ENCODE results near the gene APBA1. TPM values are rescaled to one million over a fixed set of nuclear protein-coding genes. Genes with fewer than 3 reads are reported as not detected.

APBA1 gene
- polyA plus RNA-seq, 1 of the 3 experiments (the other 2 are of a cell fraction), result 3.1 TPM

DNA sequence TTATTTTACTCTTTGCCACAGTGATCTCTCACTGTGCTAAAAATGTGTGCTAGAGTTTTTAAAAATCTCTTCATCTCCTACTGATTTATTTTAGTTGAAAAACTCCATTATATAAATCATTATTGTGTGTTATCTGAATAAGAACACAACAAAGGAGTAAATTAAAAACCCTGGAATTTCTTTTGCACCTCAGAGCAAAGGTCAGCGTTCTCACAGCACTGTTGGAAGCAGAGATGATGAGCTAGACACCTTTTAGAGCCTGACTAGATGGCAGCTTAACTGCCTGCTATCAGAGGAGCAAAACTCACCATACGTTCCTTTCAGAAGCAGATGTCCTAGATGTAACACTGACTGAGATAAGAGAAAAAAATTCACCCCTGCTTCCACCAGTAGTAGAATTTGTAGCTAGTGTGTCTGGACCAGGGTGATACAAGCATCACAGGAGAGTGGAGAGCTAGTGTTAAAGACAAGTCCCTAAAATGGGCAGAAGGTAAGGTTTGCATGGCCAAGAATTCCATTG is 200.0 kb downstream of the APBA1 start (continued):
- TF ChIP-seq, protein P1, sequence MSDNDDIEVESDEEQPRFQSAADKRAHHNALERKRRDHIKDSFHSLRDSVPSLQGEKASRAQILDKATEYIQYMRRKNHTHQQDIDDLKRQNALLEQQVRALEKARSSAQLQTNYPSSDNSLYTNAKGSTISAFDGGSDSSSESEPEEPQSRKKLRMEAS (IDR thresholded peaks at IDR 0.05; ENCODE audit: low read depth), result no peak
- no peak for TF ChIP-seq MEF2A (IDR thresholded peaks at IDR 0.05; ENCODE audit: borderline replicate concordance, low read depth)
- TF ChIP-seq RFX5 (IDR thresholded peaks at IDR 0.05; ENCODE audit: low read length), result no peak
- TF ChIP-seq CHD2 (IDR thresholded peaks at IDR 0.05; ENCODE audit: low read length, partially characterized antibody), result no peak
- no peak for TF ChIP-seq SIN3A (IDR thresholded peaks at IDR 0.05; ENCODE audit: borderline replicate concordance, low read depth, low read length)
- TF ChIP-seq FOXM1 (IDR thresholded peaks at IDR 0.05; ENCODE audit: low read depth), result no peak
- TF ChIP-seq RXRA (IDR thresholded peaks at IDR 0.05; ENCODE audit: borderline replicate concordance, low read depth), result no peak

DNA sequence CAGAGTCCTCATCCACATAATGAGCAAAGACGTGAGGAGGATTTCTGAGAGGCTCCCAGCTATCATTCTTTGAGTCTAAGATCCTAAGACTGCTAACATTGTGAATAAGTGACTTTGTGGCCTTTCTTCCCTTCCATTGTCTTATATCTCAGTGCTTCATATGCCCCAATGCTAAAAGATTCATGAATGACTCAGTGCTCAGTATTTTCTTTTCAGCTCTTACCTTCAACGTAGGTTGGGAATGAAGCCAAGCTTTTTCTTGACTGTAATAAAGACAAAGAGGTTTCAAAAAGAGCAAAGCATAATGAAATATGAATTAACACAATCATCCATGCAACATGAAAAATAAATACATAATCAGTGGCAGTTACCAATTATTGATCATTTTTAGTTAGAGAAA is 200.7 kb downstream of the APBA1 start:
- H3K9ac ChIP-seq, result no peak overlapping the region
- H3K4me1 ChIP-seq (ENCODE audit: control insufficient read depth in 1 of 2, insufficient read depth in 2 of 2, low read depth in 1 of 2, low read length in 1 of 2), result peaks cover 0 to 5% of the 10 kb centered on the region in 2 experiments; a peak in 2 of 4 replicates
- whole genome bisulfite sequencing (ENCODE audit: low lambda C conversion rate), result 57% methylated on average over 2 of the region's 2 CpGs
- H3K36me3 ChIP-seq (replicated peaks in 1 of 2; ENCODE audit: control insufficient read depth in 1 of 2, insufficient read depth in 2 of 2, low read length in 1 of 2), result no peaks in the 10 kb centered on the region
- POLR2A ChIA-PET, result no interaction called here
- H4K20me1 ChIP-seq (ENCODE audit: insufficient read depth), result no peaks in the 10 kb centered on the region
- H3K79me2 ChIP-seq (ENCODE audit: insufficient read depth), result no peaks in the 10 kb centered on the region
- H3K9me3 ChIP-seq, result no peaks in the 10 kb centered on the region
- no peak overlapping the region for H2AFZ ChIP-seq (ENCODE audit: low read depth)
- CTCF ChIA-PET, result interaction anchor here (0.6 kb wide), 1 partner anchor 263 kb away, joined by 3 read pairs; no protein-coding TSS in a partner anchor
- no peaks in the 10 kb centered on the region for H3F3A ChIP-seq (replicated peaks; ENCODE audit: insufficient read depth)
- H3K4me3 ChIP-seq (ENCODE audit: low read depth in 2 of 2, low read length in 1 of 2), result no peak overlapping the region
- TF ChIP-seq, protein P2, sequence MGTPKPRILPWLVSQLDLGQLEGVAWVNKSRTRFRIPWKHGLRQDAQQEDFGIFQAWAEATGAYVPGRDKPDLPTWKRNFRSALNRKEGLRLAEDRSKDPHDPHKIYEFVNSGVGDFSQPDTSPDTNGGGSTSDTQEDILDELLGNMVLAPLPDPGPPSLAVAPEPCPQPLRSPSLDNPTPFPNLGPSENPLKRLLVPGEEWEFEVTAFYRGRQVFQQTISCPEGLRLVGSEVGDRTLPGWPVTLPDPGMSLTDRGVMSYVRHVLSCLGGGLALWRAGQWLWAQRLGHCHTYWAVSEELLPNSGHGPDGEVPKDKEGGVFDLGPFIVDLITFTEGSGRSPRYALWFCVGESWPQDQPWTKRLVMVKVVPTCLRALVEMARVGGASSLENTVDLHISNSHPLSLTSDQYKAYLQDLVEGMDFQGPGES (IDR thresholded peaks at IDR 0.05; ENCODE audit: low read depth, low read length), result no peak
- no peak for TF ChIP-seq TEAD4 (IDR thresholded peaks at IDR 0.05; ENCODE audit: borderline replicate concordance, insufficient read depth)
- TF ChIP-seq, protein P3, sequence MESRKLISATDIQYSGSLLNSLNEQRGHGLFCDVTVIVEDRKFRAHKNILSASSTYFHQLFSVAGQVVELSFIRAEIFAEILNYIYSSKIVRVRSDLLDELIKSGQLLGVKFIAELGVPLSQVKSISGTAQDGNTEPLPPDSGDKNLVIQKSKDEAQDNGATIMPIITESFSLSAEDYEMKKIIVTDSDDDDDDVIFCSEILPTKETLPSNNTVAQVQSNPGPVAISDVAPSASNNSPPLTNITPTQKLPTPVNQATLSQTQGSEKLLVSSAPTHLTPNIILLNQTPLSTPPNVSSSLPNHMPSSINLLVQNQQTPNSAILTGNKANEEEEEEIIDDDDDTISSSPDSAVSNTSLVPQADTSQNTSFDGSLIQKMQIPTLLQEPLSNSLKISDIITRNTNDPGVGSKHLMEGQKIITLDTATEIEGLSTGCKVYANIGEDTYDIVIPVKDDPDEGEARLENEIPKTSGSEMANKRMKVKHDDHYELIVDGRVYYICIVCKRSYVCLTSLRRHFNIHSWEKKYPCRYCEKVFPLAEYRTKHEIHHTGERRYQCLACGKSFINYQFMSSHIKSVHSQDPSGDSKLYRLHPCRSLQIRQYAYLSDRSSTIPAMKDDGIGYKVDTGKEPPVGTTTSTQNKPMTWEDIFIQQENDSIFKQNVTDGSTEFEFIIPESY (IDR thresholded peaks at IDR 0.05; ENCODE audit: borderline replicate concordance, low read depth), result no peak
- TF ChIP-seq GATA2 (CRISPR knock-in tag; IDR thresholded peaks at IDR 0.05), result no peak
- TF ChIP-seq FOSL2 (IDR thresholded peaks at IDR 0.05; ENCODE audit: borderline replicate concordance, low read depth), result peak; percentile 29; the same call in 1 of the 2 replicates
- TF ChIP-seq RFX5 (IDR thresholded peaks at IDR 0.05; ENCODE audit: low read length), result no peak
- no peak for TF ChIP-seq RXRA (IDR thresholded peaks at IDR 0.05; ENCODE audit: borderline replicate concordance, low read depth)
- TF ChIP-seq YY1 (IDR thresholded peaks at IDR 0.05; ENCODE audit: low read depth), result no peak
- TF ChIP-seq, protein P1 (IDR thresholded peaks at IDR 0.05; ENCODE audit: low read depth), result no peak
- TF ChIP-seq NFIC (IDR thresholded peaks at IDR 0.05; ENCODE audit: borderline replicate concordance), result peak; percentile 29; the same call in 1 of the 2 replicates
- TF ChIP-seq, protein P4, sequence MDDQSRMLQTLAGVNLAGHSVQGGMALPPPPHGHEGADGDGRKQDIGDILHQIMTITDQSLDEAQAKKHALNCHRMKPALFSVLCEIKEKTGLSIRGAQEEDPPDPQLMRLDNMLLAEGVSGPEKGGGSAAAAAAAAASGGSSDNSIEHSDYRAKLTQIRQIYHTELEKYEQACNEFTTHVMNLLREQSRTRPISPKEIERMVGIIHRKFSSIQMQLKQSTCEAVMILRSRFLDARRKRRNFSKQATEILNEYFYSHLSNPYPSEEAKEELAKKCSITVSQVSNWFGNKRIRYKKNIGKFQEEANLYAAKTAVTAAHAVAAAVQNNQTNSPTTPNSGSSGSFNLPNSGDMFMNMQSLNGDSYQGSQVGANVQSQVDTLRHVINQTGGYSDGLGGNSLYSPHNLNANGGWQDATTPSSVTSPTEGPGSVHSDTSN (IDR thresholded peaks at IDR 0.05), result no peak
- no peak for TF ChIP-seq RCOR1 (IDR thresholded peaks at IDR 0.05; ENCODE audit: low read length)
- TF ChIP-seq FOXM1 (IDR thresholded peaks at IDR 0.05; ENCODE audit: low read depth), result no peak
- TF ChIP-seq, protein P5, sequence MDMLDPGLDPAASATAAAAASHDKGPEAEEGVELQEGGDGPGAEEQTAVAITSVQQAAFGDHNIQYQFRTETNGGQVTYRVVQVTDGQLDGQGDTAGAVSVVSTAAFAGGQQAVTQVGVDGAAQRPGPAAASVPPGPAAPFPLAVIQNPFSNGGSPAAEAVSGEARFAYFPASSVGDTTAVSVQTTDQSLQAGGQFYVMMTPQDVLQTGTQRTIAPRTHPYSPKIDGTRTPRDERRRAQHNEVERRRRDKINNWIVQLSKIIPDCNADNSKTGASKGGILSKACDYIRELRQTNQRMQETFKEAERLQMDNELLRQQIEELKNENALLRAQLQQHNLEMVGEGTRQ (IDR thresholded peaks at IDR 0.05; ENCODE audit: borderline replicate concordance, low read depth, low read length), result no peak
- H3K4me2 ChIP-seq, result no peak overlapping the region
- no peak for DNase-seq
- H3K9me2 ChIP-seq, result no peaks in the 10 kb centered on the region
- H3K27ac ChIP-seq (ENCODE audit: low read depth in 2 of 2, low read length in 1 of 2), result no peak overlapping the region; a peak in 1 of 4 replicates
- H3K27me3 ChIP-seq (ENCODE audit: insufficient read depth), result no peaks in the 10 kb centered on the region
